HuH-7 (cell line): ENCODE results near the gene MAGI2.
A peak's percentile ranks its signal among the peaks of the same experiment; 100 is the strongest.

ENCODE experiments used
- DNase-seq: peaks from one replicate; pipeline ENCODE4 v3.0.0; 2011; ENCODE audit warnings: low spot score

Gene MAGI2

GRCh38 chr7:79376299-79377025, 77.0 kb downstream of the MAGI2 start:
- no peak for DNase-seq

- no peak for DNase-seq
Observed at GRCh38 chr7:79361214-79361613, 92.3 kb downstream of the MAGI2 start.

GRCh38 chr7:79359827-79360226, 93.6 kb downstream of the MAGI2 start:
- no peak for DNase-seq

GRCh38 chr7:79357101-79357500, 96.4 kb downstream of the MAGI2 start:
- DNase-seq = no peak

GRCh38 chr7:79353720-79354468, 99.6 kb downstream of the MAGI2 start:
- no peak for DNase-seq

GRCh38 chr7:79352323-79352722, 101.1 kb downstream of the MAGI2 start:
- no peak for DNase-seq

GRCh38 chr7:79347351-79347750, 106.1 kb downstream of the MAGI2 start:
- DNase-seq = no peak

GRCh38 chr7:79341902-79342301, 111.6 kb downstream of the MAGI2 start:
- no peak for DNase-seq

- DNase-seq = no peak
Observed at GRCh38 chr7:79340212-79340611, 113.3 kb downstream of the MAGI2 start.

- DNase-seq = no peak
Observed at GRCh38 chr7:79339208-79339925, 114.1 kb downstream of the MAGI2 start.

GRCh38 chr7:79337717-79338116, 115.8 kb downstream of the MAGI2 start:
- no peak for DNase-seq

- no peak for DNase-seq
Observed at GRCh38 chr7:79334841-79335240, 118.6 kb downstream of the MAGI2 start.

- DNase-seq = no peak
Observed at GRCh38 chr7:79334334-79334733, 119.1 kb downstream of the MAGI2 start.

GRCh38 chr7:79332091-79332490, 121.4 kb downstream of the MAGI2 start:
- no peak for DNase-seq

GRCh38 chr7:79329464-79329863, 124.0 kb downstream of the MAGI2 start:
- DNase-seq = no peak

GRCh38 chr7:79320741-79321473, 132.6 kb downstream of the MAGI2 start:
- DNase-seq = no peak

GRCh38 chr7:79319369-79319768, 134.1 kb downstream of the MAGI2 start:
- no peak for DNase-seq

GRCh38 chr7:79317728-79318127, 135.7 kb downstream of the MAGI2 start:
- peak; percentile 2 for DNase-seq

- DNase-seq = no peak
Observed at GRCh38 chr7:79312022-79312421, 141.4 kb downstream of the MAGI2 start.

- DNase-seq = peak; percentile 14
Observed at GRCh38 chr7:79308192-79308591, 145.3 kb downstream of the MAGI2 start.

- DNase-seq = no peak
Observed at GRCh38 chr7:79307376-79307775, 146.1 kb downstream of the MAGI2 start.

GRCh38 chr7:79304711-79305110, 148.8 kb downstream of the MAGI2 start:
- DNase-seq = no peak
